Measurements from ENCODE around the gene SYNPO. TPM values are rescaled to one million over a fixed set of nuclear protein-coding genes. Genes with fewer than 3 reads are reported as not detected.

SYNPO gene
- polyA plus RNA-seq, 1 experiment, result 10.1 TPM

GRCh38 chr5:150653762-150654556 lies 13.5 kb downstream of the SYNPO start:
- Histone ChIP-seq H3K27me3 (ENCODE audit: control insufficient read depth, insufficient read depth, low read length) (no peaks in the 10 kb centered on the region), H3K27ac (ENCODE audit: low read depth, low read length) (no peak overlapping the region), H3K9me3 (ENCODE audit: control insufficient read depth, insufficient read depth, low read length) (no peaks in the 10 kb centered on the region; the same call in 1 of the 2 replicates), H3K4me3 (ENCODE audit: low read depth, low read length) (no peak overlapping the region)
- CTCF ChIA-PET, result interaction anchor here (0.5 to 9.3 kb wide), 13 partner anchors 9 to 1136 kb away, joined by 3 to 130 read pairs (median 4); no protein-coding TSS in a partner anchor
- no peak for TF ChIP-seq CTCF (IDR thresholded peaks at IDR 0.05; ENCODE audit: low read depth, low read length)
- POLR2A ChIA-PET, result interaction anchor here (0.6 to 1.8 kb wide), 4 partner anchors 11 to 1230 kb away, joined by 3 to 13 read pairs (median 5); partner anchors contain the start of gene RBM22
- DNase-seq (ENCODE audit: low read depth, low spot score), result no peak

- CTCF ChIA-PET, result interaction anchor here (0.7 to 9.3 kb wide), 9 partner anchors 10 to 196 kb away, joined by 3 to 130 read pairs (median 4); no protein-coding TSS in a partner anchor
- Histone ChIP-seq H3K4me3 (ENCODE audit: low read depth, low read length) (no peak overlapping the region), H3K9me3 (ENCODE audit: control insufficient read depth, insufficient read depth, low read length) (no peaks in the 10 kb centered on the region), H3K27me3 (ENCODE audit: control insufficient read depth, insufficient read depth, low read length) (no peaks in the 10 kb centered on the region), H3K27ac (ENCODE audit: low read depth, low read length) (no peak overlapping the region)
- POLR2A ChIA-PET, result interaction anchor here (0.5 kb wide), 1 partner anchor 465 kb away, joined by 7 read pairs; no protein-coding TSS in a partner anchor
- DNase-seq (ENCODE audit: low read depth, low spot score), result no peak
- TF ChIP-seq CTCF (IDR thresholded peaks at IDR 0.05; ENCODE audit: low read depth, low read length), result no peak
Observed at GRCh38 chr5:150655221-150655620, 14.8 kb downstream of the SYNPO start.

- POLR2A ChIA-PET, result interaction anchor here (0.7 to 2.7 kb wide), 4 partner anchors 14 to 113 kb away, joined by 4 to 17 read pairs (median 6); partner anchors contain the start of gene SYNPO
- CTCF ChIA-PET, result interaction anchor here (0.7 to 9.3 kb wide), 13 partner anchors 12 to 207 kb away, joined by 3 to 130 read pairs (median 4); partner anchors contain the start of gene RPS14
- H3K4me3 ChIP-seq (ENCODE audit: low read depth, low read length), result peak overlapping the region; percentile 59
- no peaks in the 10 kb centered on the region for H3K9me3 ChIP-seq (ENCODE audit: control insufficient read depth, insufficient read depth, low read length)
- no peak for DNase-seq (ENCODE audit: low read depth, low spot score)
- H3K27me3 ChIP-seq (ENCODE audit: control insufficient read depth, insufficient read depth, low read length), result peaks cover 4% of the 10 kb centered on the region
- peak; percentile 45 for TF ChIP-seq CTCF (IDR thresholded peaks at IDR 0.05; ENCODE audit: low read depth, low read length)
- H3K27ac ChIP-seq (ENCODE audit: low read depth, low read length), result no peak overlapping the region
Observed at GRCh38 chr5:150656191-150657132, 16.0 kb downstream of the SYNPO start.

- TF ChIP-seq CTCF (IDR thresholded peaks at IDR 0.05; ENCODE audit: low read depth, low read length), result no peak
- CTCF ChIA-PET, result interaction anchor here (0.8 to 9.3 kb wide), 6 partner anchors 18 to 208 kb away, joined by 3 to 130 read pairs (median 4); partner anchors contain the start of gene SYNPO
- POLR2A ChIA-PET, result interaction anchor here (2.0 to 2.7 kb wide), 2 partner anchors 16 to 18 kb away, joined by 8 to 17 read pairs; partner anchors contain the start of gene SYNPO
- H3K4me3 ChIP-seq (ENCODE audit: low read depth, low read length), result no peak overlapping the region
- H3K9me3 ChIP-seq (ENCODE audit: control insufficient read depth, insufficient read depth, low read length), result no peaks in the 10 kb centered on the region
- H3K27me3 ChIP-seq (ENCODE audit: control insufficient read depth, insufficient read depth, low read length), result peaks cover 9% of the 10 kb centered on the region
- no peak for DNase-seq (ENCODE audit: low read depth, low spot score)
- H3K27ac ChIP-seq (ENCODE audit: low read depth, low read length), result peak overlapping the region; percentile 11
Observed at GRCh38 chr5:150658121-150658520, 17.7 kb downstream of the SYNPO start.
